ENCODE measurements around the gene SCRT2. TPM values are rescaled to one million over a fixed set of nuclear protein-coding genes. Genes with fewer than 3 reads are reported as not detected.

Gene SCRT2
- total RNA-seq, 1 experiment from 2014 or later, result 0.20 TPM

- TF ChIP-seq, protein P1, sequence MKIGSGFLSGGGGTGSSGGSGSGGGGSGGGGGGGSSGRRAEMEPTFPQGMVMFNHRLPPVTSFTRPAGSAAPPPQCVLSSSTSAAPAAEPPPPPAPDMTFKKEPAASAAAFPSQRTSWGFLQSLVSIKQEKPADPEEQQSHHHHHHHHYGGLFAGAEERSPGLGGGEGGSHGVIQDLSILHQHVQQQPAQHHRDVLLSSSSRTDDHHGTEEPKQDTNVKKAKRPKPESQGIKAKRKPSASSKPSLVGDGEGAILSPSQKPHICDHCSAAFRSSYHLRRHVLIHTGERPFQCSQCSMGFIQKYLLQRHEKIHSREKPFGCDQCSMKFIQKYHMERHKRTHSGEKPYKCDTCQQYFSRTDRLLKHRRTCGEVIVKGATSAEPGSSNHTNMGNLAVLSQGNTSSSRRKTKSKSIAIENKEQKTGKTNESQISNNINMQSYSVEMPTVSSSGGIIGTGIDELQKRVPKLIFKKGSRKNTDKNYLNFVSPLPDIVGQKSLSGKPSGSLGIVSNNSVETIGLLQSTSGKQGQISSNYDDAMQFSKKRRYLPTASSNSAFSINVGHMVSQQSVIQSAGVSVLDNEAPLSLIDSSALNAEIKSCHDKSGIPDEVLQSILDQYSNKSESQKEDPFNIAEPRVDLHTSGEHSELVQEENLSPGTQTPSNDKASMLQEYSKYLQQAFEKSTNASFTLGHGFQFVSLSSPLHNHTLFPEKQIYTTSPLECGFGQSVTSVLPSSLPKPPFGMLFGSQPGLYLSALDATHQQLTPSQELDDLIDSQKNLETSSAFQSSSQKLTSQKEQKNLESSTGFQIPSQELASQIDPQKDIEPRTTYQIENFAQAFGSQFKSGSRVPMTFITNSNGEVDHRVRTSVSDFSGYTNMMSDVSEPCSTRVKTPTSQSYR (CRISPR knock-in tag; IDR thresholded peaks at IDR 0.05), result no peak
- TF ChIP-seq, protein P2, sequence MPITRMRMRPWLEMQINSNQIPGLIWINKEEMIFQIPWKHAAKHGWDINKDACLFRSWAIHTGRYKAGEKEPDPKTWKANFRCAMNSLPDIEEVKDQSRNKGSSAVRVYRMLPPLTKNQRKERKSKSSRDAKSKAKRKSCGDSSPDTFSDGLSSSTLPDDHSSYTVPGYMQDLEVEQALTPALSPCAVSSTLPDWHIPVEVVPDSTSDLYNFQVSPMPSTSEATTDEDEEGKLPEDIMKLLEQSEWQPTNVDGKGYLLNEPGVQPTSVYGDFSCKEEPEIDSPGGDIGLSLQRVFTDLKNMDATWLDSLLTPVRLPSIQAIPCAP (CRISPR knock-in tag; IDR thresholded peaks at IDR 0.05), result no peak
- TF ChIP-seq ZSCAN18 (CRISPR knock-in tag; IDR thresholded peaks at IDR 0.05) (no peak), ZNF416 (CRISPR knock-in tag; IDR thresholded peaks at IDR 0.05) (no peak), RORB (CRISPR knock-in tag; IDR thresholded peaks at IDR 0.05) (no peak), CBFB (CRISPR knock-in tag; IDR thresholded peaks at IDR 0.05; ENCODE audit: low read depth) (0 out of 2 replicates have a peak, but pooled peaks have one; percentile 45), ZMAT4 (CRISPR knock-in tag; IDR thresholded peaks at IDR 0.05) (no peak), FOXP1 (CRISPR knock-in tag; IDR thresholded peaks at IDR 0.05; ENCODE audit: borderline replicate concordance) (no peak), HMGA2 (CRISPR knock-in tag; IDR thresholded peaks at IDR 0.05) (no peak), ZNF263 (CRISPR knock-in tag; IDR thresholded peaks at IDR 0.05; ENCODE audit: low read depth) (no peak), TEAD4 (CRISPR knock-in tag; IDR thresholded peaks at IDR 0.05) (no peak), GTF2I (CRISPR knock-in tag; conservative IDR thresholded peaks at IDR 0.05) (no peak), SMAD3 (CRISPR knock-in tag; IDR thresholded peaks at IDR 0.05; ENCODE audit: borderline replicate concordance) (no peak), ZNF671 (CRISPR knock-in tag; IDR thresholded peaks at IDR 0.05) (no peak), ZNF396 (CRISPR knock-in tag; IDR thresholded peaks at IDR 0.05; ENCODE audit: borderline replicate concordance) (no peak), NR1H2 (CRISPR knock-in tag; IDR thresholded peaks at IDR 0.05) (no peak), IRF2 (CRISPR knock-in tag; IDR thresholded peaks at IDR 0.05; ENCODE audit: borderline replicate concordance, low read depth) (no peak), CTCF (IDR thresholded peaks at IDR 0.05) (peak; percentile 97)
- TF ChIP-seq, protein P3, sequence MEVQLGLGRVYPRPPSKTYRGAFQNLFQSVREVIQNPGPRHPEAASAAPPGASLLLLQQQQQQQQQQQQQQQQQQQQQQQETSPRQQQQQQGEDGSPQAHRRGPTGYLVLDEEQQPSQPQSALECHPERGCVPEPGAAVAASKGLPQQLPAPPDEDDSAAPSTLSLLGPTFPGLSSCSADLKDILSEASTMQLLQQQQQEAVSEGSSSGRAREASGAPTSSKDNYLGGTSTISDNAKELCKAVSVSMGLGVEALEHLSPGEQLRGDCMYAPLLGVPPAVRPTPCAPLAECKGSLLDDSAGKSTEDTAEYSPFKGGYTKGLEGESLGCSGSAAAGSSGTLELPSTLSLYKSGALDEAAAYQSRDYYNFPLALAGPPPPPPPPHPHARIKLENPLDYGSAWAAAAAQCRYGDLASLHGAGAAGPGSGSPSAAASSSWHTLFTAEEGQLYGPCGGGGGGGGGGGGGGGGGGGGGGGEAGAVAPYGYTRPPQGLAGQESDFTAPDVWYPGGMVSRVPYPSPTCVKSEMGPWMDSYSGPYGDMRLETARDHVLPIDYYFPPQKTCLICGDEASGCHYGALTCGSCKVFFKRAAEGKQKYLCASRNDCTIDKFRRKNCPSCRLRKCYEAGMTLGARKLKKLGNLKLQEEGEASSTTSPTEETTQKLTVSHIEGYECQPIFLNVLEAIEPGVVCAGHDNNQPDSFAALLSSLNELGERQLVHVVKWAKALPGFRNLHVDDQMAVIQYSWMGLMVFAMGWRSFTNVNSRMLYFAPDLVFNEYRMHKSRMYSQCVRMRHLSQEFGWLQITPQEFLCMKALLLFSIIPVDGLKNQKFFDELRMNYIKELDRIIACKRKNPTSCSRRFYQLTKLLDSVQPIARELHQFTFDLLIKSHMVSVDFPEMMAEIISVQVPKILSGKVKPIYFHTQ (CRISPR knock-in tag; IDR thresholded peaks at IDR 0.05), result no peak
- TF ChIP-seq, protein P4, sequence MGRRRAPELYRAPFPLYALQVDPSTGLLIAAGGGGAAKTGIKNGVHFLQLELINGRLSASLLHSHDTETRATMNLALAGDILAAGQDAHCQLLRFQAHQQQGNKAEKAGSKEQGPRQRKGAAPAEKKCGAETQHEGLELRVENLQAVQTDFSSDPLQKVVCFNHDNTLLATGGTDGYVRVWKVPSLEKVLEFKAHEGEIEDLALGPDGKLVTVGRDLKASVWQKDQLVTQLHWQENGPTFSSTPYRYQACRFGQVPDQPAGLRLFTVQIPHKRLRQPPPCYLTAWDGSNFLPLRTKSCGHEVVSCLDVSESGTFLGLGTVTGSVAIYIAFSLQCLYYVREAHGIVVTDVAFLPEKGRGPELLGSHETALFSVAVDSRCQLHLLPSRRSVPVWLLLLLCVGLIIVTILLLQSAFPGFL (CRISPR knock-in tag; IDR thresholded peaks at IDR 0.05; ENCODE audit: borderline replicate concordance), result no peak
- TF ChIP-seq, protein P5, sequence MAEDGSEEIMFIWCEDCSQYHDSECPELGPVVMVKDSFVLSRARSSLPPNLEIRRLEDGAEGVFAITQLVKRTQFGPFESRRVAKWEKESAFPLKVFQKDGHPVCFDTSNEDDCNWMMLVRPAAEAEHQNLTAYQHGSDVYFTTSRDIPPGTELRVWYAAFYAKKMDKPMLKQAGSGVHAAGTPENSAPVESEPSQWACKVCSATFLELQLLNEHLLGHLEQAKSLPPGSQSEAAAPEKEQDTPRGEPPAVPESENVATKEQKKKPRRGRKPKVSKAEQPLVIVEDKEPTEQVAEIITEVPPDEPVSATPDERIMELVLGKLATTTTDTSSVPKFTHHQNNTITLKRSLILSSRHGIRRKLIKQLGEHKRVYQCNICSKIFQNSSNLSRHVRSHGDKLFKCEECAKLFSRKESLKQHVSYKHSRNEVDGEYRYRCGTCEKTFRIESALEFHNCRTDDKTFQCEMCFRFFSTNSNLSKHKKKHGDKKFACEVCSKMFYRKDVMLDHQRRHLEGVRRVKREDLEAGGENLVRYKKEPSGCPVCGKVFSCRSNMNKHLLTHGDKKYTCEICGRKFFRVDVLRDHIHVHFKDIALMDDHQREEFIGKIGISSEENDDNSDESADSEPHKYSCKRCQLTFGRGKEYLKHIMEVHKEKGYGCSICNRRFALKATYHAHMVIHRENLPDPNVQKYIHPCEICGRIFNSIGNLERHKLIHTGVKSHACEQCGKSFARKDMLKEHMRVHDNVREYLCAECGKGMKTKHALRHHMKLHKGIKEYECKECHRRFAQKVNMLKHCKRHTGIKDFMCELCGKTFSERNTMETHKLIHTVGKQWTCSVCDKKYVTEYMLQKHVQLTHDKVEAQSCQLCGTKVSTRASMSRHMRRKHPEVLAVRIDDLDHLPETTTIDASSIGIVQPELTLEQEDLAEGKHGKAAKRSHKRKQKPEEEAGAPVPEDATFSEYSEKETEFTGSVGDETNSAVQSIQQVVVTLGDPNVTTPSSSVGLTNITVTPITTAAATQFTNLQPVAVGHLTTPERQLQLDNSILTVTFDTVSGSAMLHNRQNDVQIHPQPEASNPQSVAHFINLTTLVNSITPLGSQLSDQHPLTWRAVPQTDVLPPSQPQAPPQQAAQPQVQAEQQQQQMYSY (CRISPR knock-in tag; IDR thresholded peaks at IDR 0.05), result no peak
- TF ChIP-seq, protein P6, sequence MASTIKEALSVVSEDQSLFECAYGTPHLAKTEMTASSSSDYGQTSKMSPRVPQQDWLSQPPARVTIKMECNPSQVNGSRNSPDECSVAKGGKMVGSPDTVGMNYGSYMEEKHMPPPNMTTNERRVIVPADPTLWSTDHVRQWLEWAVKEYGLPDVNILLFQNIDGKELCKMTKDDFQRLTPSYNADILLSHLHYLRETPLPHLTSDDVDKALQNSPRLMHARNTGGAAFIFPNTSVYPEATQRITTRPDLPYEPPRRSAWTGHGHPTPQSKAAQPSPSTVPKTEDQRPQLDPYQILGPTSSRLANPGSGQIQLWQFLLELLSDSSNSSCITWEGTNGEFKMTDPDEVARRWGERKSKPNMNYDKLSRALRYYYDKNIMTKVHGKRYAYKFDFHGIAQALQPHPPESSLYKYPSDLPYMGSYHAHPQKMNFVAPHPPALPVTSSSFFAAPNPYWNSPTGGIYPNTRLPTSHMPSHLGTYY (CRISPR knock-in tag; IDR thresholded peaks at IDR 0.05), result no peak
Measured at GRCh38 chr20:645318-646106, 30.1 kb downstream of the SCRT2 start (continued).
